HG03439 (cell line): ENCODE data around the gene ATXN3L.

Experiments used
- ATAC-seq: cut with Tn5 transposase; IDR thresholded peaks from one replicate; pipeline ENCODE4 v1.9.1; 2021; ENCODE audit warnings: mild to moderate bottlenecking, moderate library complexity; ENCODE audit not compliant: unreplicated experiment

Gene ATXN3L

GRCh38 chrX:13319953-13320352, at the start of gene ATXN3L:
Gene ATXN3L (minus strand): TSS chrX:13320053. CDS start chrX:13319934, 119 bp downstream.
- ATAC-seq, result no peak

GRCh38 chrX:13369256-13370030, 49.6 kb upstream of the ATXN3L start:
- ATAC-seq, result no peak

GRCh38 chrX:13367950-13368349, 48.1 kb upstream of the ATXN3L start:
- ATAC-seq, result no peak

- ATAC-seq, result no peak
These were observed 46.8 kb upstream of the ATXN3L start for GRCh38 chrX:13366698-13367097.

GRCh38 chrX:13365161-13365560, 45.3 kb upstream of the ATXN3L start:
- no peak for ATAC-seq

GRCh38 chrX:13364230-13364857, 44.5 kb upstream of the ATXN3L start:
- ATAC-seq, result no peak

- ATAC-seq, result no peak
These were observed 40.3 kb upstream of the ATXN3L start for GRCh38 chrX:13360146-13360545.

- no peak for ATAC-seq
These were observed 38.1 kb upstream of the ATXN3L start for GRCh38 chrX:13357925-13358324.

- no peak for ATAC-seq
These were observed 26.8 kb upstream of the ATXN3L start for GRCh38 chrX:13346646-13347045.

GRCh38 chrX:13345438-13345837, 25.6 kb upstream of the ATXN3L start:
- no peak for ATAC-seq

- no peak for ATAC-seq
These were observed 25.2 kb upstream of the ATXN3L start for GRCh38 chrX:13345037-13345436.

GRCh38 chrX:13341491-13342101, 21.7 kb upstream of the ATXN3L start:
- no peak for ATAC-seq

- no peak for ATAC-seq
These were observed 20.4 kb upstream of the ATXN3L start for GRCh38 chrX:13340182-13340791.

- ATAC-seq, result no peak
These were observed 19.8 kb upstream of the ATXN3L start for GRCh38 chrX:13339607-13340006.

- no peak for ATAC-seq
These were observed 19.2 kb upstream of the ATXN3L start for GRCh38 chrX:13338996-13339515.

GRCh38 chrX:13334491-13334890, 14.6 kb upstream of the ATXN3L start:
- ATAC-seq, result no peak

GRCh38 chrX:13330446-13330845, 10.6 kb upstream of the ATXN3L start:
- ATAC-seq, result no peak

GRCh38 chrX:13327666-13328065, 7.8 kb upstream of the ATXN3L start:
- no peak for ATAC-seq

GRCh38 chrX:13323241-13323640, 3.4 kb upstream of the ATXN3L start:
- no peak for ATAC-seq

- ATAC-seq, result no peak
These were observed 2.5 kb downstream of the ATXN3L start for GRCh38 chrX:13317366-13317765.

GRCh38 chrX:13311560-13311959, 8.3 kb downstream of the ATXN3L start:
- no peak for ATAC-seq
